ENCODE results near the gene GABBR2.

The GABBR2 gene

GRCh38 chr9:98254228-98255060, 454.3 kb downstream of the GABBR2 start:
- Mint-ChIP-seq H3K36me3 (peaks cover 7% of the 10 kb centered on the region), H3K4me3 (peak overlapping the region; percentile 90), H3K27ac (no peak overlapping the region), H3K4me1 (peaks cover 16% of the 10 kb centered on the region), H3K9me3 (no peaks in the 10 kb centered on the region), H3K27me3 (no peaks in the 10 kb centered on the region)
- ATAC-seq (ENCODE audit: low read depth) (no peak), DNase-seq (ENCODE audit: low spot score in 2 of 2) (no peak)

- no peaks in the 10 kb centered on the region for H3K27me3 Mint-ChIP-seq
- H3K4me3 Mint-ChIP-seq: no peak overlapping the region
- no peak overlapping the region for H3K27ac Mint-ChIP-seq
- H3K4me1 Mint-ChIP-seq: peaks cover 20% of the 10 kb centered on the region
- ATAC-seq (ENCODE audit: low read depth) (no peak), DNase-seq (ENCODE audit: low spot score in 2 of 2) (no peak)
- peaks cover 9% of the 10 kb centered on the region for H3K36me3 Mint-ChIP-seq
- H3K9me3 Mint-ChIP-seq: no peaks in the 10 kb centered on the region
Observed at GRCh38 chr9:98253565-98253964, 455.2 kb downstream of the GABBR2 start.

- no peaks in the 10 kb centered on the region for H3K9me3 Mint-ChIP-seq
- no peaks in the 10 kb centered on the region for H3K27me3 Mint-ChIP-seq
- no peak for ATAC-seq (ENCODE audit: low read depth)
- peaks cover 9% of the 10 kb centered on the region for H3K36me3 Mint-ChIP-seq
- no peak overlapping the region for H3K4me3 Mint-ChIP-seq
- H3K27ac Mint-ChIP-seq: no peak overlapping the region
- no peak for DNase-seq (ENCODE audit: low spot score in 2 of 2)
- peaks cover 22% of the 10 kb centered on the region for H3K4me1 Mint-ChIP-seq
Observed at GRCh38 chr9:98251551-98251950, 457.2 kb downstream of the GABBR2 start.

GRCh38 chr9:98249771-98250170, 459.0 kb downstream of the GABBR2 start:
- H3K27ac Mint-ChIP-seq: no peak overlapping the region
- DNase-seq (ENCODE audit: low spot score in 2 of 2) (no peak), ATAC-seq (ENCODE audit: low read depth) (no peak)
- H3K36me3 Mint-ChIP-seq: peaks cover 11% of the 10 kb centered on the region
- no peaks in the 10 kb centered on the region for H3K9me3 Mint-ChIP-seq
- H3K4me1 Mint-ChIP-seq: peaks cover 18% of the 10 kb centered on the region
- no peaks in the 10 kb centered on the region for H3K27me3 Mint-ChIP-seq
- H3K4me3 Mint-ChIP-seq: no peak overlapping the region

GRCh38 chr9:98248737-98249474, 459.8 kb downstream of the GABBR2 start:
- DNase-seq (ENCODE audit: low spot score in 2 of 2) (no peak), ATAC-seq (ENCODE audit: low read depth) (no peak)
- H3K27ac Mint-ChIP-seq: no peak overlapping the region

GRCh38 chr9:98247831-98248657, 460.7 kb downstream of the GABBR2 start:
- peaks cover 9% of the 10 kb centered on the region for H3K4me1 Mint-ChIP-seq
- H3K27ac Mint-ChIP-seq: no peak overlapping the region
- H3K9me3 Mint-ChIP-seq: no peaks in the 10 kb centered on the region
- H3K4me3 Mint-ChIP-seq: no peak overlapping the region
- no peak for DNase-seq (ENCODE audit: low spot score in 2 of 2)
- peaks cover 11% of the 10 kb centered on the region for H3K36me3 Mint-ChIP-seq
- ATAC-seq (ENCODE audit: low read depth): no peak
- no peaks in the 10 kb centered on the region for H3K27me3 Mint-ChIP-seq

More at GRCh38 chr9:98248737-98249474, 459.8 kb downstream of the GABBR2 start:
- H3K36me3 Mint-ChIP-seq: peaks cover 11% of the 10 kb centered on the region
- H3K9me3 Mint-ChIP-seq: no peaks in the 10 kb centered on the region
- H3K27me3 Mint-ChIP-seq: no peaks in the 10 kb centered on the region
- H3K4me1 Mint-ChIP-seq: peaks cover 15% of the 10 kb centered on the region
- no peak overlapping the region for H3K4me3 Mint-ChIP-seq

- no peak overlapping the region for H3K27ac Mint-ChIP-seq
- H3K9me3 Mint-ChIP-seq: no peaks in the 10 kb centered on the region
- H3K4me3 Mint-ChIP-seq: no peak overlapping the region
- no peak for DNase-seq (ENCODE audit: low spot score in 2 of 2)
- no peaks in the 10 kb centered on the region for H3K27me3 Mint-ChIP-seq
- H3K36me3 Mint-ChIP-seq: peaks cover 7% of the 10 kb centered on the region
- ATAC-seq (ENCODE audit: low read depth): no peak
- peaks cover 4% of the 10 kb centered on the region for H3K4me1 Mint-ChIP-seq
Observed at GRCh38 chr9:98242426-98242825, 466.3 kb downstream of the GABBR2 start.

- Mint-ChIP-seq H3K4me3 (no peak overlapping the region), H3K36me3 (peaks cover 7% of the 10 kb centered on the region), H3K27me3 (no peaks in the 10 kb centered on the region), H3K9me3 (no peaks in the 10 kb centered on the region), H3K27ac (peak overlapping the region; percentile 26), H3K4me1 (peaks cover 4% of the 10 kb centered on the region)
- ATAC-seq (ENCODE audit: low read depth): no peak
- no peak for DNase-seq (ENCODE audit: low spot score in 2 of 2)
Observed at GRCh38 chr9:98241357-98242300, 467.1 kb downstream of the GABBR2 start.

GRCh38 chr9:98240475-98240874, 468.3 kb downstream of the GABBR2 start:
- DNase-seq (ENCODE audit: low spot score in 2 of 2): no peak
- Mint-ChIP-seq H3K27ac (no peak overlapping the region), H3K36me3 (peaks cover 8% of the 10 kb centered on the region), H3K27me3 (no peaks in the 10 kb centered on the region), H3K9me3 (no peaks in the 10 kb centered on the region), H3K4me1 (peaks cover 4% of the 10 kb centered on the region), H3K4me3 (no peak overlapping the region)
- ATAC-seq (ENCODE audit: low read depth): no peak
